Stimulated activated CD4-positive, alpha-beta T cell treated with anti-CD3 and anti-CD28 coated beads, Interleukin-2, amount 100 ng/mL, for 48 hours (primary cell): Measurements from ENCODE around the gene KIF5B.
"Not testable (repeated sequence)": the region's sequence is repeated elsewhere in the genome, so short reads cannot be mapped to it uniquely, and the experiment has no call there.

Experiments
- DNase-seq, 2 donors: peaks; one replicate each; pipeline ENCODE4 v3.0.0-alpha.2; 2020

Gene KIF5B

GRCh38 chr10:32005050-32005449 is 51.2 kb downstream of the KIF5B start:
- peak; percentile 20 to 29 for DNase-seq

GRCh38 chr10:32004161-32004591 is 52.0 kb downstream of the KIF5B start:
- DNase-seq = no peak

GRCh38 chr10:32002531-32002930 is 53.7 kb downstream of the KIF5B start:
- no peak for DNase-seq

DNA sequence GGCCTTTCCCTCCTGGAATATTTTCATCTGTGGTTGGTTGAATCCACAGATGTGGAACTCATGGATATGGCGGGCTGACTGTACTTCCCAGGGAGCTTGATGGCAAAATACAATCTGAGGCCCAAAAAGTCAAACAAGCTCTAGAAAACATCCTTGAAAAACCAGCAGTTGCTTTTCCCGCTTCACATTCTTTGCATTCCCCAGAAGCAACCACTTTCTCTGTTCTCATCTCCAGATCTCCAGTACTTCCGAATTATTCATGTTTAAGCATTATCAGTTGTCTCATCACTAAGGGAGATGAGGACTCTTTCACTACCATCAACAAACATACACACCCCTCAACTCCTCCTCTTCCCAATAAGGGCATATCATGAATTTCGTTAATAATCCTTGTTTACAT is 55.3 kb downstream of the KIF5B start:
- no peak for DNase-seq

- no peak for DNase-seq
Measured at GRCh38 chr10:31999836-32000235, 56.4 kb downstream of the KIF5B start.

- no peak for DNase-seq
Measured at GRCh38 chr10:31999070-31999660, 57.1 kb downstream of the KIF5B start.

DNA sequence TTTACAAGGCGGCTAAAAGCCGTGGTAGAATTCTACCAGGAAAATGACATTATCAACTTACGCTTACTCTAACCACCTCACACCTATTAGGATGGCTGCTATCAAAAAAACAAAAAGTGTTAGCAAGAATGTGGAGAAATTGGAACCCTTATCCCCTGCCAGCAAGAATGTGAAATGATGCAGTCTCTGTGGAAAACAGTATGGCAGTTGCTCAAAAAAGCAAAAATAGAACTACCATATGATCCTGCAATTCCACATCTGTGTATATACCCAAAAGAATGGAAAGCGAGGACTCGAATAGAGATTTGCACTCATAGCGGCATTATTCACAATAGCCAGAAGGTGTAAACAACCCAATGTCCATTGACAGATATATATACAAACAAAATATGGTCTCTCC is 61.3 kb downstream of the KIF5B start:
- DNase-seq = no peak

DNA sequence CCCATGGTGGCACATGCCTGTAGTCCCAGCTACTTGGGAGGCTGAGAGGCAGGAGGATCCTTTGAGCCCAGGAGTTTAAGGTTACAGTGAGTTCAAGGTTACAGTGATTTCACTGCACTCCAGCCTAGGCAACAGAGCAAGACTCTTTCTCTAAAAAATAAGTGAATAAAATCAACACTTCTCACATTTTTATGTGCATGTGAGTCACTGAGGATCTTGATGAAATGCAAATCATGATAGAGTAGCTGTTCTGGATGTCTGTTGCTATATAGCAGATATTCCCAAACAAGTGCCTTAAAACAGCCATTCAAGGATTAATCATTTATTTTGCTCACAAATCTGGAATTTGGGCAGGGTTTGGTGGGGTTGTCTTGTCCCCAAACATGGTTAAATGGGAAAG is 65.3 kb downstream of the KIF5B start:
- no peak for DNase-seq

DNA sequence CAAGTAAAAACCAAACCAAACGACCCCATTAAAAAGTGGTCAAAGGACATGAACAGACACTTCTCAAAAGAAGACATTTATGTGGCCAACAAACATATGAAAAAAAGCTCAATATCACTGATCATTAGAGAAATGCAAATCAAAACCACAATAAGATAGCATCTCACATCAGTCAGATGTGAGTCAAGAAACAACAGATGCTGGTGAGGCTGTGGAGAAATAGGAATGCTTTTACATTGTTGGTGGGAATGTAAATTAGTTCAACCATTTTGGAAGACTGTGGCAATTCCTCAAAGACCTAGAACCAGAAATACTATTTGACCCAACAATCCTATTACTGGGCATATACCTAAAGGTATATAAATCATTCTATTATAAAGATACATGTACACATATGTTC is 68.4 kb downstream of the KIF5B start:
- not testable (repeated sequence) for DNase-seq

GRCh38 chr10:31982111-31982510 is 74.1 kb downstream of the KIF5B start:
- DNase-seq = no peak

DNA sequence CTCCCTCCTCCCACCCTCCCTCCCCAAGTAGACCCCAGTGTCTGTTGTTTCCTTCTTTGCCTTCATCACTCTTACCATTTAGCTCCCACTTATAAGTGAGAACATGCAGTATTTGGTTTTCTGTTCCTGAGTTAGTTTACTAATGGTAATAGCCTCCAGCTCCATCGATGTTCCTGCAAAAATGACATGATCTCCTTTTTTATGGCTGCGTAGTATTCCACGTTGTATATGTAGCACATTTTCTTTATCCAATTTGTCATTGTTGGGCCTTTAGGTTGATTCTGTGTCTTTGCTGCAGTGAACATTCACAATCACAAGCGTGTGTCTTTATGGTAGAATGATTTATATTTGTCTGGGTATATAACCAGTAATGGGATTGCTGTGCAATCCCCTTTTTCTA is 75.8 kb downstream of the KIF5B start:
- no peak for DNase-seq

GRCh38 chr10:31979071-31979470 is 77.2 kb downstream of the KIF5B start:
- DNase-seq = not testable (repeated sequence)

GRCh38 chr10:31978156-31978483 is 78.1 kb downstream of the KIF5B start:
- DNase-seq = no peak

DNA sequence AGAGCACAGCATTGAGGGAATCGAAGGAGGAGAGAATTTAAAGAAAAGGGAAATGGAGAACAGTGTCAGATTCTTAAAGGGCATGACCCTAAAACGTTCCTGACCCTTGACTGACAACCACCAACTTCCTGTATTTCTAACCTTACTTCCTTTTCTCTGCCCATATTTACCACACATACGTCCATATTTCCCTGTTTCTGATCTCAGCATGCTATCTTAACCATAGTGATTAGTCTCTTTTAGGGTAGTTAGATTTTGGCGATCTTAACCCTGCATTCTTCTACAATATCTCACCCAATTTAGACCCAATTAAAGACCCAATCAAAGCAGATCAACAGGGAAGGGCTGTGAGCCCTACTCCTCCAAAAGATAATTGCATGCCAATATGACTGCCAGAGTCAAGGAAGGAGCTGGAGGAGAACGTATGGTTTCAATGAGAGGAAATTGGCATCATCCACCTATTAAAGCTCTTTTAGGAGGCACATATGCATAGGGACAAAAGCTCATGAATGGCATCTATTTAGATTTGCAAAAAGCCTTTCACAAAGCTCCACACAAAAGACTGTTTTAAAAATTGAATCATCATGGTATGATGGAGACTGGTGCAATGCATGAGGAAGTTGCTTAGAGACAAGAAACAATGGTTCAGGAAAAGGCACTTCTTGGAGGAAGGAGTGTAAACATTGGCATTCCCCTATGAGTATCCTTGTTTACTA is 78.6 kb downstream of the KIF5B start:
- no peak for DNase-seq

- no peak for DNase-seq
Measured at GRCh38 chr10:31975157-31975765, 81.0 kb downstream of the KIF5B start.

GRCh38 chr10:31974434-31975124 is 81.6 kb downstream of the KIF5B start:
- DNase-seq = no peak

DNA sequence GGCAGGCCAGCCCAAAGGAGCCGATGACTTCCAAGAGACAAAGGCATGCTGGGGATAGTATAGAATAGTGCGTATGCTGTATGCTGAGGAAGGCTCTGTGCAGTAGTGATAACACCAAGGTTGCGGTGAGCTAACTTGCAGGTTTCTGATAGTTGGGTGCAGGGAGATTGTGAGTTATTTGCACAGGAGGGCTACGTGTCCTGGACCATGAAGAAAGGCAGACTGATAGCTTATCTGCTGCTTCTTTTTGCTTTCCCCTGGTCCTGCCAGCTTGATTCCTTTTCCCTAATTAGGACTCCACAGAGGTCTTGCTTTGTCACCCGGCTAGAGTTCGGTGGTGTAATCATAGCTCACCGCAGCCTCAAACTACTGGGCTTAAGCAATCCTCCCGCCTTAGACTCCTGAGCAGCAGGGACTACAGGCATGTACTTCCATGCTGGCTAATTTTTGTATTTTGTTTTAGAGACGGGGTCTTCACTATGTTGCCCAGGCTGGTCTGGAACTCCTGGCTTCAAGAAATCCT is 83.6 kb downstream of the KIF5B start:
- no peak for DNase-seq

- DNase-seq = not testable (repeated sequence)
Measured at GRCh38 chr10:31969847-31970246, 86.4 kb downstream of the KIF5B start.

GRCh38 chr10:31963589-31963980 is 92.6 kb downstream of the KIF5B start:
- DNase-seq = no peak

DNA sequence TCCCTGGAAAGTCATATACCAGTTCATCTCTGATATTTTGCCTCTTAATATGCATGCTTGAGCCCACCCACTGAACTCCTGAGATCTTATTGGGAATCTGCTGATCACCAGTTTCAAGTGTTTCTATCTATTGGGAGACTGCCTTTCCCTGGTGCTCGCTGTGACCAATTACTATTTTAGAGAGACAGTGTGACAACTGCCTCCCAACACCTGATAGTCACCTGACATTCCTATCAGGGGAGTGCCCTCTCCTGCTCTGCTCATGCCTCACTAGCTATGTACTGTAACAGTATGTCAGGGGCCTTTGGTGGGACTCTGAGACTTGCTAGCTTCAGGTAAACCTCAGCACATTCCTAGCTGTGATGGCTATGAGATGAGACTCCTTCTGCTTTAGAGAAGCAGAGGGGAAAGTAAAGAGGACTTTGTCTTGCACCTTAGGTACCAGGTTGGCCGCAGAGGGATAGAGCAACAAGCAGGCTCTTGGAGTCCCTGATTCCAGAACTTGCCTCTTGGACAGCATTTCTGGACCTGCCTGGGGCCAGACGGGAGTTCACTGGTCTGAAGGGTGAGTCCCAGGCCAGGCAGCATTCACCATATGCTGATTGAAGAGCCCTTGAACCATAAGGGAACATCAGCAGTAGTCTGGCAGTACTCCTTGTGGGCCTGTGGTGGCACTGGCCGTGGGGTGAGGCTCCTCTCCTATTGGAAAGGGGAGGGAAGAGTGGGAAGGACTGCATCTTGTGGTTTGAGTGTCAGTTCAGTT is 93.2 kb downstream of the KIF5B start:
- DNase-seq = no peak

DNA sequence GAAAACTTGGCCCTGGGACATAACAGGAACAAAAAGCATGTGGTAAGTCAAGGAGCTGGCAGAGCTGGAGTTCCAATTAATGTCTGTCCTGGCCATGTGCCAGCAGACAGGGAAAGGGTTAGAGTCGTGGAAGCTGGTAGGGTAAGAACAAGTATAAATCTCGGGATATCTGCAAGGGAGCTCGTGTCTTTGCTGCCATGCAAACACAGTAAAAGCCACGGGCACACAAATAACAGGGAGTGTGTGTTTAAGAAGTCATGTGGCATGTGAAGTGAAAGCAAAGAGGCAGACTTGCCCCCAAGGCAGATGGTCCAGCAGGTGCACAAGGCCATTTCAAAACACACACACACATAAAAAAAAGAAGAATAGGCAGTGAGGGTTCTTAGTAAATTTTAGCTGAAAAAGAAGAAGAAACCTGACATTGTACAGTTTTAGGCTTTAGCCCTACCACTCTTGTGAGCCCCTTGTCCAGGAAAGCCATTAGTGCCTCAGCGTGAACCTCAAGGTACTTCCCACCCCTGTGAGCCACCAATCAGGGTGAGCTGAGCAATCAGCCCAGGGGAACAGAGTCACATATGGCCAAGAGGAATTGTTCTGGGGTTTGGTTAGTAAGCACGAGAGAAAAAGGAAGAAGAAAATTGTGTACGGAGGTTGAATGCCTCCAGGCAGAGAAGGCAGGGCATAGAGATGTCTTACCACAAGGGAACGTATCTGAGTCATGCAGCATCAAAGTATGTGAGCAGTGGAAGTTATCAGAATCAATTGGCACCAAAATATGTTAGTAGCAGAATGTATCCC is 94.7 kb downstream of the KIF5B start:
- no peak for DNase-seq
